PC-3 (cell line): ENCODE data around the gene HERC2.

Experiments
- EZH2 ChIP-seq: fragments of 300-600 bp; sonication (generic); IDR thresholded peaks from one replicate; pipeline ENCODE4 v1.6.1; 2017; ENCODE audit warnings: antibody characterized with exemption, mild to moderate bottlenecking, low read length; ENCODE audit not compliant: unreplicated experiment
- TF ChIP-seq, protein P1 (sequence below): fragments of 300-600 bp; sonication (generic); conservative IDR thresholded peaks from 2 replicates; pipeline ENCODE4 v1.5.1; 2017; ENCODE audit warnings: antibody characterized with exemption, low read depth, mild to moderate bottlenecking, low read length

DNA sequence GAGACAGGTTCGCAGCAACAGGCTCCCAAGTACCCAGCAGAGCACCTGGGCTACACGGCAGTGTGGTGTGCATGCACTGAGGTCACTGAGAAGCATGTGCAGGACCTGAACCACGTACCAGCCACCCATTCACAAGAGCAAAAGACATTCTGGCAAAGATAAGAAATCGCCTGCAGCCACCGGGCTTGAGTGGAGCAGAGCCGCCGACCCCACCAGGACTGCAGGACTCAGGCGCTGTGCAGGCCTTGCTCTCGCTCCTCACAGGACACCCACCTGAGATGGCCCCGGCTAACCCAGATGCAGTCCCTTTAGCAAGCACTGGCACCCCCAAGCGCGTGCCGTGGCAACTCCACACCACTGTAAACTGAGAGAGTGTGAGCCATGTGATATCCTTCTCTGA is 190.6 kb downstream of the HERC2 start:
- no peak for TF ChIP-seq EZH2
- TF ChIP-seq, protein P1, sequence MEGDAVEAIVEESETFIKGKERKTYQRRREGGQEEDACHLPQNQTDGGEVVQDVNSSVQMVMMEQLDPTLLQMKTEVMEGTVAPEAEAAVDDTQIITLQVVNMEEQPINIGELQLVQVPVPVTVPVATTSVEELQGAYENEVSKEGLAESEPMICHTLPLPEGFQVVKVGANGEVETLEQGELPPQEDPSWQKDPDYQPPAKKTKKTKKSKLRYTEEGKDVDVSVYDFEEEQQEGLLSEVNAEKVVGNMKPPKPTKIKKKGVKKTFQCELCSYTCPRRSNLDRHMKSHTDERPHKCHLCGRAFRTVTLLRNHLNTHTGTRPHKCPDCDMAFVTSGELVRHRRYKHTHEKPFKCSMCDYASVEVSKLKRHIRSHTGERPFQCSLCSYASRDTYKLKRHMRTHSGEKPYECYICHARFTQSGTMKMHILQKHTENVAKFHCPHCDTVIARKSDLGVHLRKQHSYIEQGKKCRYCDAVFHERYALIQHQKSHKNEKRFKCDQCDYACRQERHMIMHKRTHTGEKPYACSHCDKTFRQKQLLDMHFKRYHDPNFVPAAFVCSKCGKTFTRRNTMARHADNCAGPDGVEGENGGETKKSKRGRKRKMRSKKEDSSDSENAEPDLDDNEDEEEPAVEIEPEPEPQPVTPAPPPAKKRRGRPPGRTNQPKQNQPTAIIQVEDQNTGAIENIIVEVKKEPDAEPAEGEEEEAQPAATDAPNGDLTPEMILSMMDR, result no peak
